VCaP (cell line): Measurements from ENCODE around the gene RDX.

Source experiments
- H3K27ac ChIP-seq: fragments of 450-650 bp; 2 replicates; pipeline ENCODE4 v1.5.1; 2017
- CTCF ChIP-seq: fragments of 450-650 bp; conservative IDR thresholded peaks from 2 replicates; pipeline ENCODE4 v1.5.1; 2017; ENCODE audit warnings: mild to moderate bottlenecking, moderate library complexity

The RDX gene

DNA sequence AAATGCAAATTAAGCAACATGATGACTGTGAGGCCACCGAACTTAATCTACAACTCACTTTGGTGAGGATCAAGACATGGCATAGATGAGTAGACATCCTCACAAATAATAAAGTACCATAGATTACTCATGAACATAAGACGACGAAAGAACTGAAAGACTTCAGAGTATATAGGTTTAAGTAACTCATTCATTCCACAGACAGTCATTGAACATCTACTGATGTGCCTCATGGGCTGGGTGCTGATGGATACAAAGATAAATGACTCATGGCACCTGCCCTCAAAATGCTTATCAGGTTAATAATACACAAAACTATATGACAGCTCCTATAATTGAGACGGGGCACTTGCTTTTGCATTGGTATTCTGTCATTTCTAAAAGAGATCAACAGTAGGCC, 139.9 kb downstream of the RDX start:
- TF ChIP-seq CTCF: no peak
- H3K27ac ChIP-seq: no peak overlapping the region

GRCh38 chr11:110153474-110153873, 142.9 kb downstream of the RDX start:
- no peak for TF ChIP-seq CTCF
- H3K27ac ChIP-seq: no peak overlapping the region

DNA sequence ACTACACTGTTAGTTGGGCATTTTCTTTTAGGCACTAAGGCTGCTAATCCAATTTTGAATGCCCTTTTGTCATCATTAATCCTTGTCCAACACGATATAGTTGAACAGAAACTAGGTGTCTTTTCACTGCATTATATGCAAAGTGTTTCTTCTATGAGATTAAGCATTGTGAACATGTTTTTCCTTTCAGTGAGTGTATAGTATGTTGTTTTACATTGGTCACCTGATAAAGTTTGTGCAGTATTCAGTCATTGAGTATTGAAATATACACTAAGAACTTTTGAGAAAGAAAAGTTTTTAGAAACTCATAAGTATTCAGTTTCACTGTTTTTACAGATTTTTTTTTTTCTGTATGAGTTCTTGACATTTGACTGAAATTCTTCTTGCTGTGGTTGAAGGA, 144.2 kb downstream of the RDX start:
- no peak overlapping the region for H3K27ac ChIP-seq
- no peak for TF ChIP-seq CTCF

- TF ChIP-seq CTCF: no peak
- no peak overlapping the region for H3K27ac ChIP-seq
Observed at GRCh38 chr11:110148775-110149744, 147.4 kb downstream of the RDX start.

DNA sequence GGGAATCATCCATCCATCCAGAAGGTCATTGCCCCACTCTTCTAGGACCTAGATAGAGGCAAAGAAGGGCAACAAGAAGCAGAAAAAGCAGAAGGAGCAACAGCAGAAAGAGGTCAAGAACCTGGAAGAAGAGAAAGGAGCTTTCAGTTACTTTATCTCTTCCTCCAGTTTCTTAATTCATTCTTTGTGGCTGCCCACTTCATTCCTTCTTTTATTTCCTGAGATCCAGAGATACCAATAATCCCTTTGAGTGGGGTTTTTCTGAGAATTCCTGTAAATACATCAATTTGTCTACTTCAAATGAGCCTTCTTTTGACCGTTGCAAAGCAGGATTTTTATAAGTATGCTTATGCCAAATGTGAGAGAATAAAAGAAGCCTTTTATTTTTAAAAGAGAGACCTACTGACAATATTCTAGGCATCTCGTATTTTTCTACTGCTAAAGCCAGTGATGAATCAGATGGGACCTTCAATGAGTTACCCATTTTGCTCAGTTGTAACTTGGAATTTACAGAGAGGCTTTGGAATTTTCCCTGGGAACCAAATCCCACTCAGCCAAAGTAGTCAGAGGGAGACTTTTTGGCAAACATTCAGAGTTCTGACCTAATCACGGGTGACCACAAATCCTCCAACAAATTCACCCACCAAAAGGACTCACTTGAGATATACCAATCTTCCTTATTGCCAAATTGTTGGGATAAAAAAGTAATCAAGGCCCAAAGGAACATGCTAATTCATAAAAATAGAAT, 148.3 kb downstream of the RDX start:
- H3K27ac ChIP-seq: no peak overlapping the region
- TF ChIP-seq CTCF: no peak

DNA sequence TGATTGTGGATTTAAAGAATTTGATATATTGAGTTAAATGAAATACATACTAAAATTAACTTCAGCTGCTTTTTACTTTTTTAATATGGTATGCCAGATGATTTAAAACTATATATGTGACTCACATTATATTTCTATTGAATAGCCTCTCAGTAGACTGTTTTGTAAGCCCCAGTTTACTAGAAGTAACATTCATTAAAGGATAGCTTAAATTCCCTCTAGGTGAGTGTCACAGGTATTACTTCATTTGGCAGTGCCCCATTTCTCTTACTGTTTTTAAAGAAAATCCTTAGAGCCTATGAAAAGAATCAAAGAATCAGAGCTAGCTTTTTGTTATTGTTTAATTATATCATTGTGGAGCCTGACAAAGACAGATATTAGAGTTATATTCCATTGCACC, 154.6 kb downstream of the RDX start:
- TF ChIP-seq CTCF: no peak
- H3K27ac ChIP-seq: no peak overlapping the region

- no peak for TF ChIP-seq CTCF
Observed at GRCh38 chr11:110134110-110134509, 162.3 kb downstream of the RDX start.

More at GRCh38 chr11:110134110-110134509, 162.3 kb downstream of the RDX start:
- H3K27ac ChIP-seq: no peak overlapping the region
